H9 (cell line): ENCODE results near the gene CEP89. TPM values are rescaled to one million over a fixed set of nuclear protein-coding genes. Genes with fewer than 3 reads are reported as not detected.

Experiments used
- DNase-seq: peaks from one replicate; pipeline ENCODE4 v3.0.0-alpha.2; 2017
- H2AFZ ChIP-seq: one replicate; pipeline ENCODE4 v1.6.1; 2013; ENCODE audit warnings: mild to moderate bottlenecking, low read length, control low read depth, moderate library complexity
- H2AK5ac ChIP-seq: 2 replicates; pipeline ENCODE4 v1.6.1; 2013; ENCODE audit warnings: low read length, control low read depth, mixed read lengths; ENCODE audit not compliant: insufficient read length
- H2BK120ac ChIP-seq: one replicate; pipeline ENCODE4 v1.6.1; 2013; ENCODE audit warnings: low read depth, mild to moderate bottlenecking, low read length, control low read depth, inconsistent platforms; ENCODE audit not compliant: poor library complexity, severe bottlenecking
- H2BK12ac ChIP-seq: 2 replicates; pipeline ENCODE4 v1.6.1; 2013; ENCODE audit warnings: low read length, control low read depth, mixed read lengths, low read depth; ENCODE audit not compliant: insufficient read length
- H2BK15ac ChIP-seq: 2 replicates; pipeline ENCODE4 v1.6.1; 2013; ENCODE audit warnings: low read depth, low read length, control low read depth
- H2BK20ac ChIP-seq: one replicate; pipeline ENCODE4 v1.6.1; 2013; ENCODE audit warnings: low read depth, mild to moderate bottlenecking, low read length, control low read depth, inconsistent platforms; ENCODE audit not compliant: poor library complexity, severe bottlenecking
- H2BK5ac ChIP-seq: 2 replicates; pipeline ENCODE4 v1.6.1; 2013; ENCODE audit warnings: low read length, control low read depth, mixed read lengths; ENCODE audit not compliant: insufficient read length
- H3K14ac ChIP-seq: 2 replicates; pipeline ENCODE4 v1.6.1; 2013; ENCODE audit warnings: low read length, control low read depth; ENCODE audit not compliant: insufficient read depth
- H3K18ac ChIP-seq: 2 replicates; pipeline ENCODE4 v1.6.1; 2013; ENCODE audit warnings: low read depth, mild to moderate bottlenecking, mixed read lengths, low read length, control low read depth; ENCODE audit not compliant: insufficient read length
- H3K23ac ChIP-seq: 2 replicates; pipeline ENCODE4 v1.6.1; 2013; ENCODE audit warnings: low read length, control low read depth, mixed read lengths, low read depth; ENCODE audit not compliant: insufficient read length
- H3K23me2 ChIP-seq: 2 replicates; pipeline ENCODE4 v1.6.1; 2013; ENCODE audit warnings: low read depth, mild to moderate bottlenecking, mixed read lengths, low read length, control low read depth; ENCODE audit not compliant: insufficient read length, poor library complexity, severe bottlenecking
- H3K27ac ChIP-seq: 2 replicates; pipeline ENCODE4 v1.5.1; 2013; ENCODE audit warnings: low read length, control low read depth, mixed read lengths, low read depth; ENCODE audit not compliant: insufficient read length
- H3K27me3 ChIP-seq: 2 replicates; pipeline ENCODE4 v1.6.1; 2013; ENCODE audit warnings: low read length, control low read depth, inconsistent platforms; ENCODE audit not compliant: insufficient read depth
- H3K4ac ChIP-seq: 2 replicates; pipeline ENCODE4 v1.6.1; 2013; ENCODE audit warnings: low read depth, mild to moderate bottlenecking, control low read depth, inconsistent platforms, low read length, moderate library complexity
- H3K4me1 ChIP-seq: 2 replicates; pipeline ENCODE4 v1.6.1; 2013; ENCODE audit warnings: low read length, control low read depth, inconsistent platforms; ENCODE audit not compliant: insufficient read depth
- H3K4me2 ChIP-seq: 2 replicates; pipeline ENCODE4 v1.6.1; 2013; ENCODE audit warnings: low read length, control low read depth, mixed read lengths; ENCODE audit not compliant: insufficient read length, insufficient read depth
- H3K56ac ChIP-seq: 2 replicates; pipeline ENCODE4 v1.6.1; 2013; ENCODE audit warnings: low read depth, mild to moderate bottlenecking, mixed read lengths, low read length, control low read depth; ENCODE audit not compliant: insufficient read length
- H3K79me1 ChIP-seq: 2 replicates; pipeline ENCODE4 v1.6.1; 2013; ENCODE audit warnings: low read depth, mild to moderate bottlenecking, moderate library complexity, low read length, control low read depth, inconsistent platforms; ENCODE audit not compliant: insufficient read depth, poor library complexity, severe bottlenecking
- H3K79me2 ChIP-seq: 2 replicates; pipeline ENCODE4 v1.6.1; 2013; ENCODE audit warnings: low read length, control low read depth, inconsistent platforms; ENCODE audit not compliant: insufficient read depth
- H3K9ac ChIP-seq: 2 replicates; pipeline ENCODE4 v1.6.1; 2013; ENCODE audit warnings: low read length, control low read depth, mixed read lengths; ENCODE audit not compliant: insufficient read length; ENCODE audit errors: extremely low read depth
- H3K9me3 ChIP-seq: one replicate; pipeline ENCODE4 v1.6.1; 2013; ENCODE audit warnings: low read depth, low read length, inconsistent platforms; ENCODE audit not compliant: control insufficient read depth
- H3T11ph ChIP-seq: one replicate; pipeline ENCODE4 v1.6.1; 2013; ENCODE audit warnings: mild to moderate bottlenecking, low read length, control low read depth, inconsistent platforms
- H4K20me1 ChIP-seq: one replicate; pipeline ENCODE4 v1.6.1; 2013; ENCODE audit not compliant: control insufficient read depth, insufficient read length, insufficient read depth
- H4K5ac ChIP-seq: 2 replicates; pipeline ENCODE4 v1.6.1; 2013; ENCODE audit warnings: low read depth, mild to moderate bottlenecking, mixed read lengths, low read length, control low read depth; ENCODE audit not compliant: insufficient read length
- H4K8ac ChIP-seq: replicated peaks from 2 replicates; pipeline ENCODE4 v1.6.1; 2013; ENCODE audit warnings: low read length, control low read depth, mixed read lengths, low read depth; ENCODE audit not compliant: insufficient read length
- H4K91ac ChIP-seq: 2 replicates; pipeline ENCODE4 v1.6.1; 2013; ENCODE audit warnings: low read depth, mild to moderate bottlenecking, moderate library complexity, mixed read lengths, low read length, control low read depth; ENCODE audit not compliant: insufficient read length
- H3K27ac Mint-ChIP-seq, 3 experiments: 2 replicates in 2 of 3; 3 replicates in 1 of 3; pipeline ENCODE4 v1.8.0; 2020 to 2021; ENCODE audit warnings: mixed read lengths in 3 of 3, mild to moderate bottlenecking in 1 of 3, moderate library complexity in 1 of 3
- H3K27me3 Mint-ChIP-seq: 2 replicates; pipeline ENCODE4 v1.8.0; 2021; ENCODE audit warnings: low read depth, mild to moderate bottlenecking, moderate library complexity, mixed read lengths
- H3K36me3 Mint-ChIP-seq, 3 experiments: 2 replicates in 2 of 3; 3 replicates in 1 of 3; pipeline ENCODE4 v1.8.0; 2020 to 2021; ENCODE audit warnings: low read depth in 3 of 3, mixed read lengths in 3 of 3; ENCODE audit not compliant: insufficient read depth in 1 of 3
- H3K4me1 Mint-ChIP-seq, 2 experiments: 2 replicates each; pipeline ENCODE4 v1.8.0; 2020; ENCODE audit warnings: mixed read lengths in 2 of 2
- H3K4me3 Mint-ChIP-seq, 2 experiments: 2 replicates in 1 of 2; 3 replicates in 1 of 2; pipeline ENCODE4 v1.8.0; 2020 to 2021; ENCODE audit warnings: mild to moderate bottlenecking in 2 of 2, mixed read lengths in 2 of 2, moderate library complexity in 1 of 2
- H3K9me3 Mint-ChIP-seq, 2 experiments: 2 replicates in 1 of 2; 3 replicates in 1 of 2; pipeline ENCODE4 v1.8.0; 2020; ENCODE audit warnings: mild to moderate bottlenecking in 2 of 2, mixed read lengths in 2 of 2, moderate library complexity in 1 of 2
- CTCF ChIP-seq: fragments of 200-600 bp; sonication (generic); conservative IDR thresholded peaks from 3 replicates; pipeline ENCODE4 v1.8.0; 2021; ENCODE audit warnings: antibody characterized with exemption, mild to moderate bottlenecking
- WGBS: extraction: QIAGEN DNeasy Blood & Tissue Kit; methylation state at CpG from one replicate; pipeline ENCODE4 v1.1.7; 2013; ENCODE audit warnings: missing lambda C conversion rate, low lambda C conversion rate, mixed read lengths; ENCODE audit not compliant: insufficient read length; ENCODE audit errors: extremely low coverage; 5-methylcytosine and 5-hydroxymethylcytosine counted together
- total RNA-seq: library from RNA; stranded (reverse); gene quantifications from 2 replicates; pipeline ENCODE4 v1.2.1, GENCODE V29; 2021

CEP89 gene
- total RNA-seq, 1 experiment from 2014 or later = 22.1 TPM

DNA sequence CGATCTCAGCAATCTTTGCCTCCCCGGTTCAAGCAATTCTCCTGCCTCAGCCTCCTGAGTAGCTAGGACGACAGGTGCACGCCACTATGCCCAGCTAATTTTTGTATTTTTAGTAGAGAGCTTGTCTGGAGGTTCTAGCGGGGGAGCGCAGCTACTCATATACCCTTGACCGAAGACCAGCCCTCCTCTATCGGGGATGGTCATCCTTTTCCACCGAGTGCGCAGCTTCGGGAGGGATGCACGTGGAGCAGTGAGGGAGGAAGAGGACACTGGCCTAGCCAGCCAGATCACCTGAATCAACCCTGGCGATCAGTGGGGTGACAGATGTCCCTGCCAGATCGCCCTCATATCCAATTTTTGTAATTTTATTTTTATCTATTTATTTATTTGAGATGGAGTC lies 109.0 kb downstream of the CEP89 start:
- H3K79me2 ChIP-seq = no peaks in the 10 kb centered on the region
- Mint-ChIP-seq H3K27ac (no peak overlapping the region), H3K4me1 (0 out of 4 replicates have a peak, but pooled peaks cover 0 to 2% of the 10 kb centered on the region in 2 experiments), H3K27me3 (no peaks in the 10 kb centered on the region), H3K36me3 (no peaks in the 10 kb centered on the region), H3K9me3 (no peaks in the 10 kb centered on the region; a peak in 1 of 5 replicates), H3K4me3 (no peak overlapping the region)
- no peak overlapping the region for H2BK20ac ChIP-seq
- no peaks in the 10 kb centered on the region for H3K4me1 ChIP-seq
- no peak overlapping the region for H3K56ac ChIP-seq
- no peak overlapping the region for H2BK12ac ChIP-seq
- H4K5ac ChIP-seq = no peak overlapping the region
- H3T11ph ChIP-seq = no peak overlapping the region
- no peak overlapping the region for H4K91ac ChIP-seq
- no peak for TF ChIP-seq CTCF
- WGBS = no CpG with 5 or more reads among the region's 14 CpGs
- H2BK15ac ChIP-seq = no peak overlapping the region
- H3K23me2 ChIP-seq = no peaks in the 10 kb centered on the region
- H4K20me1 ChIP-seq = no peaks in the 10 kb centered on the region
- H3K27ac ChIP-seq = no peak overlapping the region
- H3K14ac ChIP-seq = no peak overlapping the region
- H4K8ac ChIP-seq = no peak overlapping the region
- H2AFZ ChIP-seq = no peak overlapping the region
- no peak overlapping the region for H3K9ac ChIP-seq
- no peak overlapping the region for H3K23ac ChIP-seq
- no peaks in the 10 kb centered on the region for H3K9me3 ChIP-seq
- no peak overlapping the region for H3K4me2 ChIP-seq
- no peak overlapping the region for H3K18ac ChIP-seq
- H3K27me3 ChIP-seq = no peaks in the 10 kb centered on the region
- no peak overlapping the region for H2AK5ac ChIP-seq
- DNase-seq = no peak
- no peaks in the 10 kb centered on the region for H3K79me1 ChIP-seq
- H2BK120ac ChIP-seq = no peak overlapping the region
- H2BK5ac ChIP-seq = no peak overlapping the region
- H3K4ac ChIP-seq = no peak overlapping the region
